GM12801 (cell line): ENCODE results near the gene RB1.

Source experiments
- CTCF ChIP-seq: IDR thresholded peaks from one replicate; pipeline ENCODE4 v1.5.1; 2011; ENCODE audit warnings: control low read depth; ENCODE audit not compliant: insufficient read length; ENCODE audit errors: extremely low read depth

The RB1 gene

GRCh38 chr13:48487968-48488367 is 184.4 kb downstream of the RB1 start:
- no peak for TF ChIP-seq CTCF

GRCh38 chr13:48488995-48489394 is 185.4 kb downstream of the RB1 start:
- TF ChIP-seq CTCF = no peak

GRCh38 chr13:48489666-48490065 is 186.1 kb downstream of the RB1 start:
- TF ChIP-seq CTCF = no peak

- no peak for TF ChIP-seq CTCF
Observed at GRCh38 chr13:48490241-48490640, 186.7 kb downstream of the RB1 start.

GRCh38 chr13:48491423-48492095 is 188.0 kb downstream of the RB1 start:
- no peak for TF ChIP-seq CTCF

- TF ChIP-seq CTCF = no peak
Observed at GRCh38 chr13:48492096-48492440, 188.5 kb downstream of the RB1 start.

GRCh38 chr13:48492470-48493065 is 189.0 kb downstream of the RB1 start:
- no peak for TF ChIP-seq CTCF
